COR-L47 (cell line): ENCODE data around the gene PKD2L2.
"Not testable (repeated sequence)": the region's sequence is repeated elsewhere in the genome, so short reads cannot be mapped to it uniquely, and the experiment has no call there.

ENCODE experiments used
- DNase-seq: peaks from one replicate; lab custom pipeline; 2025; lab: John Stamatoyannopoulos, UW

PKD2L2 gene

DNA sequence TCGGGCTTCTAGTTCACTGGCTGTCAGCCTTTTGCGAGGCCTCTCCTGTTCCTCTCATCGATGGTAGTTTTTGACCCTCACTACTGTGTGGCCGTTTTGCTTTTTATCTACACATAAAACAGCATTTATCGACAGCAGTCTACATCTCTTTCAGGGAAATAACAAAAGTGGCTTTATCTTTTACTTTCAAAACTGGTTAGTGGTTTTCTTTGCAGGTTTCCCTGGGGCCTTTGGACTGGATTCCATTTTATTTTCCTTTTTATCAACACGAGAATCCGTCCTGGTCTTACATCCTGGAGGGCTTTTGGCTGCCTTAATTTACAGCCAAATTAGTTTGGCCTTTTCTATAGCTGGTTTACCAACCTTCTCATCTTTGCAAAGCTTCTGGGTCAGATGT, 793 bp upstream of the PKD2L2 start:
- DNase-seq, result no peak

DNA sequence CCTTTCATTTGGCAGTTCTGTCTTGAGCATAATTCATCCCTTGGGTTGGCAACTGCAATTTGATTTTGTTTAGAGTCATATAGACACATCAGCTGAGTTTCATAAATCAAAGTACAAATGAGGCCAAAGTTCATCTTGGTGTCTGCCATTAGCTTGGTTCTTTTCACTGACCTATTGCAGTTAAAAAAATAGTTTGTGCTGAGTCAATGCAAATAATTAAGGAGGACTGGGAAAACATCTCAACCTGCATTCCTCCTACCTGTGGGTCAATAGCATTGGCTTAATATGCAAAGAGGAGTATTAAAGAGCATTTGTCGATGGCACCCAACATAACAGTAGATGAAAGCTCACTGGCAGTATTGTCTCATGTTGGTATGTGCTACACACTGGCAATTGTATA, 1.6 kb downstream of the PKD2L2 start:
- DNase-seq, result no peak

DNA sequence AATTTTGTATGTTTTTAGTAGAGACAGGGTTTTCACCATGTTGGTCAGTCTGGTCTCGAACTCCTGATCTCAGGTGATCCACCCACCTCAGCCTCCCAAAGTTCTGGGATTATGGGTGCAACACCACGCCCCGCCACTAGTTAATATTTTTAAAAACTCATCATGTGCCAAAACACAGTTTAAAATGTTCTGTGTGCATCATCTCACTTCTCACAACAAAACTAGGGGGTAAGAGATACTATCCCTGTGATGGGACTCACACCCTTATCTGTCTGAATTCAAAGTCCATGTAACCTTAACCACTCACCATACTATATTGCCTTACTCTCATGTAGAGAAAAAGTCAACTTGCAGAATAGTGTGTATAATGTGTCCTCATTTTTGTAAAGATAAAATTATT, 2.6 kb downstream of the PKD2L2 start:
- DNase-seq, result no peak

DNA sequence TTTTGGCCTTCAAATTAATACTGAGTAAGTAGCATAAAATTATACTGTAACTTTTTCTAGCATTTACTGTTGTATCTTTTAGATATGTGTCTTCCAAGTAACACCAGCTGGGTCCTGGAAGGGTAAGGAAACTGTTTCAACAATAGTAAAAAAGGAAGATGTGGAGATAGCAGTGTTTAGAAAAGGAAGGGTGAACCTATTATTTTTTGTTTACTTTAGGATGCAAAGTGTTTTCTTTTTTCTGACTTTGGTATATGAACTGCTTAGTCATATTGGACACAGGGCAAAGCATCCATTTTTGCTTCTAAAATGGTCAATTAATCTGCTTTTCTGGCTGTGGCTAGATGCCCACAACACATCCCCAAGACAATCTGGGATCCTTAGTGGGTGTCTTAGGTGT, 5.3 kb downstream of the PKD2L2 start:
- no peak for DNase-seq

DNA sequence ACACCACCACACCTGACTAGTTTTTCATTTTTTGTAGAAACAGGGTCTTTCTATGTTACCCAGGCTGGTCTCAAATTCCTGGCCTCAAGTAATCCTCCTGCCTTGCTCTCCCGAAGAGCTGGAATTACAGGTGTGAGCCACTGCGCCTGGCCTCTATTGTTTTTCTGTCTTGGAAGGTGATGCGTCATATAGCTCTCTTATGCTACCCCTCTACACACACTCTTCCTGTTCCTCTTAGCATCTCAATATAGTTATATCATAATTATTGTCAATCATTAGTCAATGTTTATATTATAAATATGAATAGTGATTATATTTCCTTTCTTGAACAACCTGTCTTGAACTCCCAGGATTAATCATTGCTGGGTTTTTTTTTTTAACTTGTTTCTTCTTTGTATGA, 7.3 kb downstream of the PKD2L2 start:
- no peak for DNase-seq

DNA sequence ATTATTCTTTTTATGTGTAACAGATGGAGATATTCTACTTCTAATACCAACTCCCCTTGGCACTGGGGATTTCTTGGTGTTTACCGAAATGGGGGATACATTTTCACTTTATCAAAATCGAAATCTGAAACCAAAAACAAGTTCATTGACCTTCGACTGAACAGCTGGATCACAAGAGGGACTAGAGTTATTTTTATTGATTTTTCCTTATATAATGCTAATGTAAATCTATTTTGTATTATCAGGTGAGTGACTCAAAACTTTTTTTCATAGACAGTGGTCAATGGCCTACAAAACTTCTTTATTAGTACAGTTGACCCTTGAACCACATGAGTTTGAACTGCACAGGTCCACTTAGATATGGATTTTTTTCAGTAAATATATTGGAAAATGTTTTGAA, 10.2 kb downstream of the PKD2L2 start:
- DNase-seq, result no peak

DNA sequence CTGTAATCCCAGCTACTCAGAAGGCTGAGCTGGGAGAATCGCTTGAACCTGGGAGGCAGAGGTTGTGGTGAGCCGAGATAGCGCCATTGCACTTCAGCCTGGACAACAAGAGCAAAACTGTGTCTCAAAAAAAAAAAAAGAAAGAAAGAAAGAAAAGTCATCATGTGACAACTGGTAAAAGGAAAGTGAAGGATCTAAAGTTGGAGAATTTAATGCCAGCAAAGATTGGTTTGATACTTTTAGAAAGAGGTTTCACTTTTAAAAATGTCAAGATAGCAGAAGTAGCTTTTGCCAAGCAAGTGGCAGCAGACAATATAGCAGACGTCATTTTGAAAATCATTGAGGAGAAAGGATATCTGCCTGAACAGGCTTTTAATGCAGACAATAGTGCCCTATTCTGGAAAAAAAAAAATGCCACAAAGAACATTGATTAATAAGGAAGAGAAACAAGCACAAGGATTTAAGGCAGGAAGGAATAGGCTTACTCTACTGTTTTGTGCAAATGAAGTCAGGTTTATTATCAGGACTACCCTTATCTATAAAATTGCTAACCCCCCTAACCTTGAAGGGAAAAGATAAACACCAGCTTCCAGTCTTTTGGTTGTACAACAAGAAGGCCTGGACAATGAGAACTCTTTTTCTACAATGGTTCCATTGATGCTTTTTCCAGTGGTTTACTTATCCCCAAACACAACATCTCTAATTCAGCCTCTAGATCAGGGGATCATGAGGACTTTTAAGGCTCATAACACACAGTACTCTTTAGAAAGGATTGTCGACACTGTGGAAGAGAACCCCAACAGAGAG, 12.0 kb downstream of the PKD2L2 start:
- DNase-seq, result no peak

DNA sequence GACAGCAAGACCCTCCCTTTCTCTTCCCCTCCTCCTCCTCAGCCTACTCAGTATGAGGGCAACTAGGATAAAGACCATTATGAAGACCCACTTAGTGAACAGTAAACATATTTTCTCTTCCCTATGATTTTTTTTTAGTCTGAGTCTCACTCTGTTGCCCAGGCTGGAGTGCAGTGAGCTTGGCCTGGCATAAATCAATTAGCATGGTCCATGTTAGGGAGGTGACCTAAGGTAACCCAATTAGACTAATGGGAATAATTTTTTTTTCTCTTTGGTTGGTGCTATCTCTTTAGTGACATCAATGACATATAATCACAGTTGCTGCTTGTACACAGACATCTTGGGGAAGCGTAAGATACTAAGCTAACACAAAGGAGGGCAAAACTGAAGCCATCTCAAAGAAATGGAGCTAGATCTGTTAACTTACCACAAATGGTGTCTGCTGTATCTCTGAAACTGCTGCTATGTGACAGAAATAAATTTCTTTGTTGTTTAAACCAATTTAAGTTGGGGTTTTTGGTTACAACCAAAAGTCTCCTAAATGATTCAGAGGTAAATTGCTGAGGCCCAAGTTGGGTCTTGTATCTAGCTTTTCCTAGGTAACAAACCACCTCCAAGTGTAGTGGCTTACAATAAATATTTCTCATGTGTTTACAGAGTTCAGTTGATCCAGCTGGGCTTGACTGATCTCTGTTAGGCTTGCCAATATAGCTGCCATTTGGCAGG, 13.3 kb downstream of the PKD2L2 start:
- DNase-seq, result no peak

DNA sequence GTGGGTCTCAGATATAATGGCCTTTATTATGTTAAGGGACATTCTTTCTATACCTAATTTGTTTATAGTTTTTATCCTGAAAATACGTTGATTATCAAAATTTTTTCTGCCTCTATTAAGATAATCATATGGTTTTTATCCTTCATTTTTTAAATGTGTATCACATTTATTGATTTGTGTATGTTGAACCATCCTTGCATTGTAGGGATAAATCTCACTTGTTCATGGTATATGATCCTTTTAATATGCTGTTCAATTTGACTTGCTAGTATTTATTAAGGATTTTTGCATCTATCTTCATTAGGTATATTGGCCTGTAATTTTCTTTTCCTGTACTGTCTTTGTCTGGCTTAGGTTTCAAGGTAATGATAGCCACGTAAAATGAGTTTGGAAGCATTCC, 25.5 kb downstream of the PKD2L2 start:
- DNase-seq, result no peak

DNA sequence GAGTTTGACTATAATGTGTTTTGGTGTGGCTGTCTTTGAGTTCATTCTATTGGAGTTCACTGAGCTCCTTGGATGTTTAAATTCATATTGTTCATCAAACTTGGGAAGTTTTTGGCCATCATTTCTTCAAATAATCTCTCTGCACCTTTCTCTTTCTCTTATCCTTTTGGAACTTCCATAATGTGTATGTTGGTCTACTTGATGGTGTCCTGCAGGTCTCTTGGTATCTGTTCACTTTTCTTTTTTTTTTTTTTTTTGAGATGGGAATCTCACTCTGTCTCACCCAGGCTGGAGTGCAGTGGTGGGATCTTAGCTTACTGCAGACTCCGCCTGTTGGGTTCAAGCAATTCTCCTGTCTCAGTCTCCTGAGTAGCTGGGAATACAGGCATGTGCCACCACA, 27.7 kb downstream of the PKD2L2 start:
- DNase-seq, result no peak

DNA sequence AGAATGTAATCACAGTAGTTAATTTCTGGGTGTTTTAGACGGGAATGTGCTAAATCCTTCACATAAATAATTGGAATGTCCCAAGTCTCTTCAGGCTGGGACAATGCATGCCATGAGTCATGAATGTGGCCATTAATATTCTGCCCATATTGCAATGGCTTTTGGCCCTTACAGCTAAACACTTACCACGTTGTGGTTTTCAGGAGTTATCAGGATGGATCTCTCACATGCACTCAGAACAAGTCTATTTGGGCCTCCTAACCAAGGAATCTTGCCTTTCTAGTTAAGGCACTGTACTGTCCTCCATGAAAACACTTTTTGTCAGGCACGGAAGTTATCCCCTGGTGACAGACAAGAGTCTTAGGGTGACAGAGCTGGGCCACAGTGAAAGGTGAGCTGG, 32.7 kb downstream of the PKD2L2 start:
- no peak for DNase-seq

DNA sequence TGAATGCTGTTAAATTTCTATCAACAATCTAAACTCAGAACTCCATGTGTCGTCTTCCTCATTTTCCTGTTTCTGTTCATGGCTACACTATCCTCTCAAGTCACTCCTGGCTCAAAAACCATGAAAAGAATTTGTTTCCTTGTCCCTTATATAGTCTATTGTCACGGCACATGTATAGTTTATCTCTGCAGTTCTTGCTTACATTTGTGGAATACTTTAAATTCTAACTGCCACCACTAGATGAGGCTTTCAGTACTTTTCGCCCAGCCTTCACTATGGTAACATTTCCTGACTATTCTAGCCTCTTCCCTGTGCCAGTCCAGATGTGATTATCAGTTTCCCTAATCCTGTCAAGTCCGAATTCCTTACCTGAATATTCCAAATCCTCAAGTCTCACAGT, 34.6 kb downstream of the PKD2L2 start:
- DNase-seq, result no peak

DNA sequence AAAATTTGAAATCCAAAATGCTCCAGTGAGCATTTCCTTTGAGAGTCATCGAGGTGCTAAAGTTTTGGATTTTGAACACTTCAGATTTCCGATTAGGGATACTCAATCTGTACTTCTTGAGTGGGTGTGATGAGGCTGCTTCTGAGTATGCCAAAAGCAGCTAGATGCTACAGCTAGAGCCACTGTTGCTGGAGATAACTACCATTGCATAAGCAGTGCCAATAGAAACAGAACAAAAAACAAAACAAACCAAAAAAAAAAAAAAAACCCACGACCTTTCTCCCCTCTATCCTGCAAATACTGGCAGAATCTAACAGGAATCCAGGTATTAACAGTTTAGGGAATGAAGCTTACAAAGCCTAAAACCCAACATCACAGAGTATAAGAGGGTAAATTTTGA, 43.5 kb downstream of the PKD2L2 start:
- no peak for DNase-seq

DNA sequence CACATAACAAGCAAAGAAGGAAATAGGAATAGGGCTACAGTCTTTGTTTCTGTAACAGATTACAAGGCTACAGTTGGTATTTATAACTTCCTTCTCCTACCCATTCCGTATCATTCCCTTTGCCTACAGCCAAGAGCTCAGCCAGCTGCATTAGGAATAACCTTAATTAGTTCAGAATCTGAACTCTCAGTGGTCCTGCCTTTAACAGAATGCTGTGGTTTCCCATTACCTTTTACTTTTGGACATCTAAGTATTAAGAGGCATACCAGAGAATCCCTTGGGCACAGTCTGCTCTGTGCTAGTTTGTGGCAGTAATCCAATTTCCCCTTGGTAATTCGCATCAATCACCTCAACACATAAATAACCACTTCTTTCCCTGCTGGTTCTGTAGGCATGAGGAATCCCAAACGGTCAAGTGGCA, 44.2 kb downstream of the PKD2L2 start:
- no peak for DNase-seq

DNA sequence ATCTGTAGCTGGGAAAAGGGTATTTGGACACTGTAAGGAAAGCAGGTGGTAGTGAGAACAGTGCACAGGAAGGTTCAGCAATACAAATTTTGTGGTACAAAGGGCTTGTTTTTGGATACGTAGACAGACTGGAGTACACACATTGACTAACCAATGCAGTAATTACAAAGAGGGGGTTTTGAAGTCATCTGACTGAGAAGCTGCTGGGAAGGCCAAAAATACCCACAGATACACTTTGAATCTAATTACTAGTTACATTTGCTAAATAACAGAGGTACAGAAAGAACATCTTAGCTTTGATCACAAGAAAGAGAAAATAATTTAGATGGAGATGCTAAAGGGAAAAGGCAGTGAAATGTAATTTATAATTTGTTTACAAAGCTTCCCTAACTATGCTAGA, 45.9 kb downstream of the PKD2L2 start:
- DNase-seq, result no peak

DNA sequence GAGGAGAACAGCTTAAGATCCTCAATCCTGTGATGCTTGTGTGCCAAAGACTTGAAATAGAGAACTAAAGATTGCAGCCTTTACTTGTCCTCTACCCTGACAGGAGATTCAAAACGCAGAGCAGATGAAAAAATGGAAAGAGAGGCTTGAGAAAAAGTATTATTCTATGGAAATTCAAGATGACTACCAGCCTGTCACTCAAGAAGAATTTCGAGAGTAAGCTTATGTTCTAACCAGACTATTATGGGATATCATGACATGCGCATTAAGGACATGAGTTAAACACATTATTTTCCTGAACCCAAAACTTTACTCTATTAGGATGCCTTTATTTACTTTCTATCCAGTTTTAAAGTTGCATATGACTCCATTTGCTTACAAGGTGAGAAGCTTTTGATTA, 46.4 kb downstream of the PKD2L2 start:
- DNase-seq, result no peak

DNA sequence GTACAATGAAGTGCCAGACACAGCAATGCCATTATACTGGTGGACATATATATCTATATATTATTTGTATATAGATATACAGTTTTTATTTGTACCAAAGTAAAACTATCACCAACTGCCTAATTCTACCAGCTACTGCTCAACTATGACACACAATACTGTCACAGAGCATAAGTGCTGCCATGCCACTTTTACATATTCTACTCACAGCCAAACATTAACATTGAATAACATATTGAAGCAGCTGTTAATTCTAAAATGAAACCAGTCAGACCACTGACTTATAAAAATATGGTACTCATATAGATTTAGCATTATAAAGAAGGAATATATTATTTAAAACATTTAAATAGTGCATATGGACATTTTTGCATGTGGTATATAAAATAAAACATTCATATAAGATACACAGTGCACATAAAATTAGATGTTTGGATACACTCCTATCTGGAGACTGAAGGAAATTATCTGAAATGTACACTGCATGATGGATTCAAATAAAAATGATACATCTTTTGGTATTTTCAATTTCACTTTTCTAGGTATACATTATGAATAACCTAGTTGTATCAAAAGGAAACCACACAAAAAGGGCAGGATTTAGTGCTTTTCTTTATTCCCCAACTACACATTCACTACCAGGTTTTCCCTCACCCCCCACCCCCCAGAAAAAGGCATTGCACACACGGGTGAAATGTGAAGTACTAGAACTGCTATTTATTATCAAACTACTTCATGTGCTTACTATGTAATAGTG, 48.9 kb downstream of the PKD2L2 start:
- DNase-seq, result no peak

DNA sequence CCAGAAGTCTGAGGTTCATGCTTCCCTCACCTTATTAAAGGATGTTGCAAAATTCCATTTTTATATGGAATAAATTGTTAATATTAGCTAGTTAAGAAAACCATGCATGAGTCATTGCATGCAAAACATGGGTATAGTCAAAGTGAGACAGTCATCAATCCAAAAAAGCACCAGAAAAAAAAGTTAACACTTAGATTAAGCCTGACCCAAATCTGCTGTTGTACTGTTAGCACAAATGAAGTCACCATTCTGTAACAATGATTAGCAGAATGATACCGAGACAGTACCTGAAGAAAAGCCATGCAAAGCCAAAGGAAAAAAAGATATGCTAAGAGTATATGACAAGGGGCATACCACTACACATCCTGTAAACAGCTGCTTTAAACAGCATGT, 49.5 kb downstream of the PKD2L2 start:
- DNase-seq, result no peak

DNA sequence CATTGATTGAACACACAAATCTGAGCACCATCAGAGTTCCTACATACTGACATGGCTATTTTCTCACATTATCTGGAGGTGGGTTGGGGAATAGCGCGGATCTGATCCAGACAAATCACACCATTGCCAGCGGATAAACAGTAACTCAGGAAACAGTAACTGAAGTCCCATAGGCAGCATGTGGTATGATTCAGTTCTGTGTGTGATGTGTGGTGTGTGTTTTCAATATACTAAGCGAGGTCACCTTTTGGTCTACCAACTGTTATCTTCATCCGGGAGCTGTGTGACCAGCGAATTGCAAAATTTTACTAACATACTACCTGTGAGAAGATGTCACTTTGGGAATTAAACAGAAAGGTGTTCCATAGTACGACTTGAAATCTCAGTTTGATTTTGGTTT, 50.1 kb downstream of the PKD2L2 start:
- DNase-seq, result no peak

DNA sequence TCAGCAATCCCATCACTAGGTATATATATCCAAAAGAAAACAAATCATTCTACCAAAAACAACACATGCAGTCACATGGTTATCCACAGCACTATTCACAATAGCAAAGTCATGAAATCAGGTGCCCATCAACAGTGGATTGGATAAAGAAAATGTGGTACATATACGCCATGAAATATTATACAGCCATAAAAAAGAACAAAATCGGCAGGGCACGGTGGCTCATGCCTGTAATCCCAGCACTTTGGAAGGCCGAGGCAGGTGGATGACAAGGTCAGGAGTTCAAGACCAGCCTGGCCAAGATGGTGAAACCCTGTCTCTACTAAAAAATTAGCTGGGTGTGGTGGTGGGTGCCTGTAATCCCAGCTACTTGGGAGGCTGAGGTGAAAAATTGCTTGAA, 55.0 kb downstream of the PKD2L2 start:
- not testable (repeated sequence) for DNase-seq

DNA sequence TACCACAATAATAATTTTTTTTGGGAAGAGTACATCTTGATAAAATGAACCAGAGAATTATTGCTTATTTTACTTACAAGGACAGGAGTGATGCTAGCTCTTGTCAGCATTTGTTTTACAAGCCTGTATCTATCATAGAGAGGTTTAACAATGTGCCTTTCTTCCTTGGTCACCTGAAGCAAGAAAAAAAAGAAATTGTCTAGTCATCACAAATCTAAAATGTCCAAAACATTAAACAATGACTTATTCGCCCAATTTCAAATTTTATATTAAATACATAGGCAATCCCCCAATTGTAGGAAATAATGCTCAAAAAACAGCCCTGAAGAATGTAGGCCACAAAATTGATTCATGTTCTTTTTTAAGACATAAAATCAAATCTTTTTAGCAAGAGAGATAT, 56.6 kb downstream of the PKD2L2 start:
- no peak for DNase-seq

DNA sequence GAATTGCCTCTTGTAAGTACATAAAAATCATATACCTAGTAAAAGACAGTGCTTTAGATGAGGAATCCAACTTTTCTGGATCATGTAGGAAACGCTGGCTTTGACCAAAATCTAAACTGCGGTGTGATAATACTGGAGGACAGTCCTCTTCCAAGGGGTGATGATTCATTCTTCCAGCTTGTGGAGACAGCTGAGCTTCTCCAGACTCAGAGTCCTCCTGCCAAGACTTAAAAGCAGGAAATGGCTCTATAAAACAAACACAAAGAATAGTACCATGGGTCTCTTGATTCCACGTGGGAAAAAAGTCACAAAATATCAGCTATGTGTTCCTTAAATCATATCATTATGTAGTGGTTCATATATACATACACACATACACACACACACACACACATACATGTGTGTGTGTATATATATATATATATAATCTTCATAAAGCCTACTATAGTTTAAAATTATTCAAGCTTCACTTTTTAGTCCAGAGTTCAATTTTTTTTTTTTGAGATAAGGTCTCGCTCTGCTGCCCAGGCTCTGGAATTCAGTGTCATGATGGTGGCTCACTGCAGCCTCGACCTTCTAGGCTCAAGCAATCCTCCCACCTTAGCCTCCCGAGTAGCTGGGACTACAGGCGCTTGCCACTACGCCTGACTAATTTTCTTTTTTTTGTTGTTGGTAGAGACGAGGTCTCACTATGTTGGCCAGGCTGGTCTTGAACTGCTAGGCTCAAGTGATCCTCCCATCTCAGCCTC, 65.0 kb downstream of the PKD2L2 start:
- no peak for DNase-seq
